ENCODE data around the gene BATF3.

BATF3 gene

DNA sequence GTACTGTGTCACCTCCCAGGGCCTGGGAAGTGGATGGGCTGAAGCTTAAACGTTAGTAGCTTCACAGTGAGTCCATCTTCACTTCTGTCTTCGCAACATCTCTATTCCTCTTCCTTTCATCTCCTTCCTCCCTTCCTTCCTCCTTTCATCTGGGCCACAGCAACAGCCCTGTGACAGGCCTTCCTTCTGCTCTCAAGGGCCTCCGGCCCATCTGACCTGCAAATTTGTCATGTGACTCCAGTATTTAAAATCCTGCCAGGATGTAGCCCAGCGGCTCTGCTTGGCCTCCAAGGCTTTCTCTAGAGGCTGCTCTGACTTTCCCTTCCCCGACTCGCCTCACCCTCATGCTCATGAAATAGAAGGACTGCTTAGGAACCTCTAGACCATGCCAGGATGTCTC lies 10.9 kb upstream of the BATF3 start:
- H3K4me3 ChIP-seq (ENCODE audit: low read depth, low read length), result no peak overlapping the region

DNA sequence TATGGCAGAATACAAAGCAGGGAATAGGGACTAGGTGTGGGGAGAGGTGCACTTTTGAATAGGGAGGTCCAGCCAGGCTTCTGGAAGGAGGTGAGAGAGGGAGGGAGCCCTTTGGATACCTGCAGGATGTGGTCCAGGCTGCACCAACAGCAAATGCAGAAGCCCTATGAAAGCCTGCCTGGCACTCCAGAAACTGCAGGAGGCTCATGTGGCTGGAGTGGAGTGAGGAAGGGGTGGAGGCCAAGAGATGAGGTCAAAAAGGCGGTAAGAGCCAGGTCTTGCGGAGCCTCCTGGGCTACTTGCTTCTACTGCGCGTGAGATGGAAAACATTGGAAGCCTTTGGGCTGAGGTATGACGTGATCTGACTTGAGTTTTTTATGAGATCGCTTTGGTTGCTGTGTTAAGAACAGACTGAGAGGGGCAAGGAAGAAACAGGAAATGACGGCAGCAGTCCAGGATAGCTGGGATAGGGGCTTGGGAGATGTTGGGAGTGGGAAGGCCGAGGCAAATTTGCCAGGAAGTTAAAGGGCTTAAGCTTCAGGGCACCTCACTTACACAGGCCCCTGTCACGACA lies 4.4 kb upstream of the BATF3 start:
- H3K4me3 ChIP-seq (ENCODE audit: low read depth, low read length), result no peak overlapping the region

DNA sequence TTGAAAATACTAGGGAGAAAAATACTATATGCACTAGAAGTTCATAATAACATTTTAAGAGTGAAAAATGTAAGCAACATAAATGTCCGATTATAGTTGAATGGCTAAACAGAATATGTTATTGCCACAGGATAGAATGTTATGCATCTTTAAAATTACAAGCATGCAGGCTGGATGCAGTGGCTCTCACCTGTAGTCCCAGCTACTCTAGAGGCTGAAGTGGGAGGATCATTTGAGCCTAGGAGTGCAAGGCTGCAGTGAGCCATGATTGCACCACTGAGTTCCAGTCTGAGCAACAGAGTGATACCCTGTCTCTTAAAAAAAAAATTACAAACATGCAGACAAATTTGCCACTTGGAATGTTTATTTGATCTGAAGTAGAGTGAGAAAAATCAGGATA lies 3.0 kb upstream of the BATF3 start:
- H3K4me3 ChIP-seq (ENCODE audit: low read depth, low read length), result no peak overlapping the region

DNA sequence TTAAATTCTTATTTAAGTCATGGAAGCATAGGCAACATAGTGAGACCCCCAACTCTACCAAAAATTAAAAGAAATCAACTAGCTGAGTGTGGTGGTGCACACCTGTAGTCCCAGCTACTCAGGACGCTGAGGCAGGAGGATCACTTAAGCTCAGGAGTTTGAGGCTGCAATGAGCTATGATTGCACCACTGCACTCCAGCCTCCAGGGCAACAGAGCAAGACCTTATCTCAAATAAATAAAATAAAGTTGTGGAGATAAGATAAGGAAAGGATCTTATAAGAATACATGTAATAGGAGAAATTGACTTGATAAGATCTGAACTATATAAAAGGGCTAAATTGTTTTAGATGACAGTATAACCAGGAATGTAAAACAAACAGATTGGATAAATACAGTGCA lies 2.3 kb upstream of the BATF3 start:
- no peak overlapping the region for H3K4me3 ChIP-seq (ENCODE audit: low read depth, low read length)

DNA sequence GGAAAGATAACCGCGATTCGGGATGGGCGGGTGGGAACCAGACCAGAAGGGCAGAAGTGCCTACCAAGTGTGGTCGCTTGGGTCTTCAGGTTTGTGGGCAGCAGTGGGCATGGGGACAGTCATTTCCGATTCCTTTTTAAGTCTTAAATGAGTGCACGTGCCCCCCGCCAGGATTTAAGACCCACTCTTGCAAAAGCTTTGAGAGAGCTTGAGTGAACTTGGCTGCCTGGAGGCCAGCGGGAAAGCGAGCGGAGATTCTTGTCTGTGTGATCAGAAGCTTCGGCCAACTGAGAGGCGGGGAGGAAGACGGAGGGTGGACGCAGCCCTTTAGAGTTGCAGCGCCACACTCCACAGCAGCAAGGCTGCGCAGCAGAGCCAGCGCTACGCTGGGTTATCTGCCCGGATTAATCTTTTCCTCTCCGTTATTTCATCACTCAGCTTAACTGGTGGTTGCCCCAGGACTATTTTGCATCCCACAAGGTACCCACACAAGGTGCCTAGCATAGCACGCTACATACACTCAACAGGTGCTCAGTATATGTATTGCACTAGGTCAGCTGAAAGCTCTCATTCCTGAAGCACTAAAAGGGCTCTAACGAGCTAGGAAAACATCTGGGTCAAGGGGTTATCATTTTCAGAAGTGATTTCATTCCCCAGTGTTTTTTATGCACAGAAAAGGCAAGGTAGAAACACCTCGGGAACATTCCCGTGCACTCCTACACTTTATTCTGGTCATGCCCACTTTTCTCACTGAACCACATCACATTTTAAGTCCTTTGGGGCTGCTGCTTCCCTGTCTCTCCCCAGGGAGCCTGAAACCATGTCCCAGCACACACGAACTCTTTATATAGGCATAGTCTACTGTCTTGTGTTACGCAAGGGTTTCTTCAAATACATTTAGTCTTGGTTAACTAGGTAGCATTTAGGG lies 1.5 kb upstream of the BATF3 start:
- no peak overlapping the region for H3K4me3 ChIP-seq (ENCODE audit: low read depth, low read length)

DNA sequence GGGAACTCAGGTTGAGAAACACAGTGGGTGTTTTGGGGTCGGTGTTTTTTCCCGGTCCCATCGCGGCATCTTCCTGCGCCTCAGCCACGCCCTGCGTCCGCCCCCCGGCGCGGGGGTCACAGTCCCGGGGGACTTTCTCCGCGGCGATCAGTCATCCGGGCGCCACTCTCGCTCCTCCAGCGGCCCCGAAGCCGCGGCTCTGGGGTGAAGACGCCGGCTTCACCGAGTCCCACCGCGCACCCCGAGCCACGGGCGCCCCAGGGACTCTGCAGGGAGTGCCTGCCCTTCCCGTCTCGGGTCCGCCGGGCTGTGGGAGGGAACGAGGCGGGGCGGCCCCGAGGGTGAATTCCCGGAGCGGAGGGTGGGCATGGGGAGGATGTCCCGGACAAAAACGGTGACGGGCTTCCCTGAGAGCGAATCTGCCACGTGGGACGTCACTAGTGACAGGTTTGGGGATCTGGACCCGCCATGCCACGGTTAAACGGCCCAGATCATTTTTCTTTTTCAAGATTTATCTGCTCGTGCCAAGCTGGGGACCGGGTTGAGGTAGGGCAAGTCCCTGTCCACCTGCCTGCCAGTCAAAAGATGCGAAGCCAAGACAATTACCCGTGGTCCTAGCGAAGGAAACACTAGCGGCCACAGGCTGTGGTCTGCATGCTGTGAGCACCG lies 717 bp upstream of the BATF3 start:
- H3K4me3 ChIP-seq (ENCODE audit: low read depth, low read length), result peak overlapping the region; percentile 35

DNA sequence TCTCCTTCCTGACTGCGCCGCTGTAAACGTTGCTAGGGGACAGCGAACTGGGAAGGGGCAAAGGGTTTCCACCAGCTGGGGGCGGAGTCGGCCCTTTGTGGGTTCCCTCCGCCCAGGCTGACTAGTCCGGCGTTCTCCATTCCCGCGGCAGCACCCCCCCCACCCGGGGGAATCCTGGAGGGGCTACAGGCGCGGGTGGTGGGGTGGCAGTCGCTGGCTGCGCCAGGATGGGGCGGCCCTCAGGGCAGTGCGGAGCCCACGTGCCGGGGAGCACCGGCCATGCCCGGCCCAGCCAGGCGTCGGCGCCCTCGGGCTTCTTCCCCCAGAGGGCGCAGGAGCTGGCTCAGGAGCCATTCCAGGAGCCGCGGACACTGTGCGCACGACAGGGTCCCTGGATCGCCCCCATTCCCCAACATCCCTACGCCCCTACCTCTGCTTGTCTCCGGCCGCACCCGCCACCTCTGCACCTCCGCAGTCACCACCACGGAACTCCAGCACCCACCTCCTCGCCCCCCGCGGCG lies 476 bp downstream of the BATF3 start:
- H3K4me3 ChIP-seq (ENCODE audit: low read depth, low read length), result peak overlapping the region; percentile 43

DNA sequence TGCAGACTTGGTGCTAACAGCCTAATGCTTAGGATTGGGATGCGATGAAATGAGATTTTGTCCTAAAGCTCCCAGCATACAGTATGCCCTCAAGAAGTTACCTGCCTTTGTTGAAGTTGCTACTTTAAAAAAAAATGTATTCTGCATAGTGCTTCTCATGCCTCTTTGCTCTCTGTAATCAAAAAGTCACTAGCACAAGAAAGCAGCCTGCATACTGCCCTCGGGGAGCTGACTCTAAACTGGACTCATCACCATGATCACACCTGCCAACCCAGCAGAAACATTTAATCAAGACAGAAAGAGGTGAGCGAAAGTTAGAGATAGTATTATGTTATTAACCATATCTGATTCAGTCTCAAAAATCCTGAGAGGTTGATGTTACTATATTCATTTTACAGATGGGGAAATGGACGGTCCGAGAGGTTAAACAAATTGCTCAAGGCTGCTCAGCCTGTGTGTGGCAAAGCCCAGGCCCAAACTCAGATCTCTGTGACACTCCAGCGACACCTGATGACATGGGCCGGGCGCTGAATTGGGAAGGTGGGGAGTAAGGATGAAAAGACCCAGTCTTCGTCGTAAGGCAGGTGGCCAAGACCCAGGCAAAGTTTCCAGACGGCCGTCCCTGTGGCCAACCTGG lies 1.1 kb downstream of the BATF3 start:
- peak overlapping the region; percentile 43 for H3K4me3 ChIP-seq (ENCODE audit: low read depth, low read length)

DNA sequence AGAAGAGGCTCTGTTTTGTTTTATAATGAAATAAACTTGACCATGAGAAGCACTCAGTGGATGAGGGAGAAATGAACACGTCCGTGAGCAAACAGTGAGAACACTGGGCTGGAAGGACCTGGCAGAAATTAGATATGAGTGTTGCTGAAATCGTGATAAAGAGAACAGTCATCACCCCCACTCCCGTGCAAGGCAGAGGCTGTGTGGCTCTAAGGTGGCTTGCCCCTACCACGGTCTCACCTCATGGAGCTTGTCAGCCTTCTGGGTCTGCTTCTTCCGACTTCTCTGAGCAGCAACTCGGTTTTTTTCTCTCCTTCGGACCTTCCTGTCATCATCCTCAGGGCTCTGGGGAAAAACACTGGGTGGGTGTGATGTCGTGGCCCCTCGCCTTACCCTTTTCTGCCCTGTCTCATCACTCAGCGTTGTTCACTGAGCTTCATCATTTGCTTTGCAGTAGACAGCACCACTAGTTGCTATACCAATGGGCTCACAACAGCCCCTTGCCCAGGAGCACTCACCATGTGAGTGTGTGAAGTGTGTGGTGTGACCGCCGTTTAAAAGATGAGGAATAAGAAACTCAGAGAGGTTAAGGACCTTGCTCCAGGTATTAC lies 2.8 kb downstream of the BATF3 start:
- H3K4me3 ChIP-seq (ENCODE audit: low read depth, low read length), result no peak overlapping the region

DNA sequence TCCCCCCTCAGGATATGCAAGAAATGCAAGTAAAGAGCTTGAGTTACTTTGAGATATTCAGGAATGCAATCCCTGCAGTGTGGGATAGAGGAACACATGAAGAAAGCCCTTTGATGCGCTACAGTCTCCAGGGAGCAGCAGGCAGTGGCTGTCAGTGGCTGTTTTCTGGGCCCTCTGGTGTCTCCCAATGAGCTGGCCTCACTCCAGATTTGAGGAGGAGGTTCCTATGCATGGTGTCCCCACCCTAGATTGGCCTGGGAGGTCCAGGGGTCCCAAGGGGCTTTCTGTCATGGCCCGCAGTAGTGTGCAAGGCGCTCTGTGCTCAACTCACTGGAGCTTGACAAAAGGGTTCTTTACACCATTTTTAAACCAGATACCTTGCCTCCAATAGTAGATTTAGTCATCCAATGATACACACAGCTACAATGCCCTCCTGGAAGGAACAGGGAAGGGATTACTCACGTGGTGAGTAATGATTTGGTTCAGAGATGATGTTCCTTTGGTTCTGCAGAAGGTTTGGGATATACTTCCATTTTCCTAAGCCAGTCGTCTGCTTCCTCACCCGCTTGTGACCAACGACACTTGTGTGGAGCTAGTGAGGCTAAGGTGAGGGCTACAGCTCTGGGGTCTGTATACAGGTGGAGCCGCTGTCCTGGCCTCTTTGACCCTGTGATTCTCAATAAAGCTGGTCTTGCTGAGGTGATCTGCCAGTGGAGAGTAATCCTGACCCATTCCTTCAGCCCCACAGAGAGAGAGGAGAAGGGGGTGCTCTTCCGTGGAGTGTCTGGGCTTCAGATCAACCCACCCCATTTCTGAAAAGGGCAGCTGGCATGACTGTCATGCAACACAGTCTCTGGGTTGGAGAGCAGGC lies 6.6 kb downstream of the BATF3 start:
- no peak overlapping the region for H3K4me3 ChIP-seq (ENCODE audit: low read depth, low read length)

DNA sequence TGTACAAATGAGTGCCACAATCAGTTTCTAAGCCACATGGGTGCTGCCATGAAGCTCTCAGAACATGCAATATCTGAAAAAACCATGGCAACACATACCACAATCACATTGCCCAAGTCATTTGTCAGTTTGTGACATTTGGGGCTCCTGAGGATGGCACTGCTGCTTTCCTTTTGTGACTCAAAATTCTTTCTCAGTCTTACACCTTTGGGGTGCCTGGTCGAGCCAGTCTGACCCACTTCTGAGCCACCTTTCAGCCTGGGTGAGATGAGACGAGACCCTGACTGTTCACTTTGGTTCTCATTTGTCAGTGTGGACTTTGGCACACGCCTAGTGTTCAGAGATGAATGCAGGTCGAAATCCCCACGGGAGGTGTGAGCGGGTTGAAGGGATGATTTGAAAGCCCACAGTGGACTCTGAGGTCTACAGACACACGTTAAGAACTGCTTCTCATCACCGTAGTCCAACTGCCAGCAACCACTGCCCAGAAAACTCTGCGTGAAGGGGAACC lies 8.0 kb downstream of the BATF3 start:
- no peak overlapping the region for H3K4me3 ChIP-seq (ENCODE audit: low read depth, low read length)

DNA sequence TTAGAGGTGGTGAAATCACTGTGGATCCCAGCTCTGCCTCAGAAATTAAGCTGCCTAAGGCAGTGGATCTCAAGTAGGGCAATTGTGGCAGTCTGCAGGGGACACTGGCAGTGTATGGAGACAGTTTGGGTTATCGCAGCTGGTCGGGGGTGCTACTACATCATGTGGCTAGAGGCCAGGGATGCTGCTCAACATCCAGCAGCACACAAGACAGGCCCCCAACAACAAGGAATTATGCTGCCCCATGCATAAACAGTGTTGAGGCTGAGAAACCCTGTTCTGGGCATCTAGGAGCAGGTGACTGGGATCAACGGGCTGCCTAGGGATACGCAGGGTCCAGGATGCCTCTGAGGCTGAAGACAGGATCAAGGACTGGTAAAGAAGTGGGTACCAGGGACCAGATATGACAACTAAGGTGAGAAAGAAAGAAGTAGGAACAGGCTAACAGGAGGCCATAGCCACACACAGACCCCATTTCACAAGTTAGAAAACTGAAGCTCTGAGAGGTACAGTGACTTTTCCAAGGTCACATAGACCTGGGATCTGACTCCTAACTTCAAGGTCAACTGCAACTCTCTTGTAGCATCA lies 8.7 kb downstream of the BATF3 start:
- no peak overlapping the region for H3K4me3 ChIP-seq (ENCODE audit: low read depth, low read length)

DNA sequence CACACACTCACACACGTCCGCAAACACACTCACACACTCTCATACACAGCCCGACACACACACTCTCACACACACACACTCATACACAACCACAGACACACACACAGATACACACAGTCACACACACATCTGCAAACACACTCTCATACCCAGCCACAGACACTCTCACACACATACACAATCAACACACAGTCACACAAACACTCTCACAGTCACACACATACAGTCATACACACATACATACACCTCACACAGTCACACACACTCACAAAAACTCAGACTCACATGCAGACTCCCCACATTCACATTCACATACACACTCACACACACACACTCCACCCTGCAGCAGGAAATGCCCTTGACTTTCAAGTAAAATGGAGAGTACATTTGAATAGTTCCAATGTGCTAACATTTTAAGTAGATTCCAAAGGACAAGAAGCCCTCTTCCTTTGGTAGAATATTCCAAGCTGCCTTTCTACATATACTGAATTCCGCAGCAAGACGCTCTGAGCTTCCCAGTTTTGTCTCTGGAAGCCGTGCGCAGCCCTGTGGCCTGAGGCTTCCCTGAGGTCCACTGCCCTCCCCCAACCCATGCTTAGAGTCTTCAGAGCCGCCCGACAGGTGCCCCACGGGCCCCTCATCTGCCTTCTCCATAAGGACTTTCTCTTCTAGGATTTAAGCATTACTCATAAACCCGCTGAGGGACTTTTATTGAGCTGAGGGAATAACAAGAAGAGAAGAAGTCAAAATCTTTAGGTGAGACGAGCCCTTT lies 9.7 kb downstream of the BATF3 start:
- H3K4me3 ChIP-seq (ENCODE audit: low read depth, low read length), result no peak overlapping the region

DNA sequence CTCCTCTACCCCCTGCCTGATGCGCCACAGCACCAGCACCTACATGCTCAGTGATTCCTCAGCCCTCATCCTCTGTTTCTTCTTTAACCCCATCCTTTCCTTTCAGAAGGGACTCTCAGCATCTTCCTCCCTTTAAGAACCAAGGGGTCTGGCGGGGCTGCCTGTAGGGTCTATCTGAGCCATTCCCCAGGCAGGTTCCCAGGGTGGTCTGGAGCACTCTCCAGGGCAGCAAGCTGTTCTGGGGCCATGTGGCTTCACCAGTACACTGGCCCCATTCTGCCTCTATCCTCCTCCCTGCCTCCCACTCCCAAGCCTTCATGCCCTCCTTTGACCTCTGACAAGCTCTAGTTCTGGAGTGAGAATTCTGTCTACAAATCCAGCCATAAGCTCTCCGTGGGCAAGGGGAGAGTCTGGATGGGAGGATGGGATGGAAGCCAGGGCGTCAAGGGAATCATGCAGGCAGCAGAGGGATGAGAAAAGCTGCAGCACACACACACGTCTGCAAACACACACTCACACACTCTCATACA lies 10.4 kb downstream of the BATF3 start:
- no peak overlapping the region for H3K4me3 ChIP-seq (ENCODE audit: low read depth, low read length)

DNA sequence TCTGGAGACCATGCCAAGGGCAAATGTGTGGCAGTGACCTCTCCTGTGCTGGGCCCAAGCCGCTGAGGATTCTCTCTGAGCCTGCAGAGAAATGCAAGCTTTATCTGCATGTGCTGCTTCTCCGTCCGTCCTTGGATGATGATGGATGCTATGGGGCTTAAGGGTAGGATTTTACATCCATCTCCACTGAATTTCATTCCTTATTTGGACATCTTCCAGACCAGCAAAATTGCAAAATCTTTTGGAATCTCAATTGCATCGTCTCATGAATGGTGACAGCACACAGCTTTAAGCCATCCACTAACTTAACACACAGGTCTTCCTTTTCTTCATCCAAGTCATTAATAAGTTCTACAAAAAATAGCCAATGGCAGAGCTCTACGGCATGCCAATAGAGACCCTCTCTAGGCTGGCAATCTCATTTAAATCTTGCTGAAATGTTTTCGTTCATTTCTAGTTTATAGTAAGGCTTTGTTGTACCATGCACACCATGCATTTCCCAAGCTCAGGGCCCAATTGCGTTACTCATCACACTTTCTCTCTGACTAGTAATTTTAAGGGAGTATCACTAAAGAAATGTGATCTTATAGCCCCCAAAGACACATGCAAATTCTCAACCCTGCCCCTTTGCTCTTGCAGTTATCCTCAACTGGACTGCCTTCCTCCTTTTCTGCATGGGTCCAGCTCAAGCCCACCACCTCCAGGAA lies 11.1 kb downstream of the BATF3 start:
- no peak overlapping the region for H3K4me3 ChIP-seq (ENCODE audit: low read depth, low read length)

DNA sequence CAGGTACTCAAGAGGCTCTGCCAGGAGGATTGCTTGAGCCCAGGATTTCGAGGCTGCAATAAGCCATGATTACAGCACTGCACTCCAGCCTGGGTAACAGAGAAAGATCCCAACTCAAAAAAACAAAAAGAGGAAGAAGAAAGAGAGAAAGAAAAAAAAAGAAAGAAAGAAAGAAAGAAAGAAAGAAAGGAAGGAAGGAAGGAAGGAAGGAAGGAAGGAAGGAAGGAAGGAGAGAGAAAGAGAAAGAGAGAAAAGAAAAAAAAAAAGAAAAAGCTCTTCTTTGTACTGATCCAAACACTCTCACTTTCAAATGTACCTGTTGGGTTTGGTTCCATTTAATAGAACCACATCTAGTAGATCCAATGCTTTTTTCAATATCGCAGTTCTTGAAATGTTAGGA lies 11.8 kb downstream of the BATF3 start:
- H3K4me3 ChIP-seq (ENCODE audit: low read depth, low read length), result no peak overlapping the region

DNA sequence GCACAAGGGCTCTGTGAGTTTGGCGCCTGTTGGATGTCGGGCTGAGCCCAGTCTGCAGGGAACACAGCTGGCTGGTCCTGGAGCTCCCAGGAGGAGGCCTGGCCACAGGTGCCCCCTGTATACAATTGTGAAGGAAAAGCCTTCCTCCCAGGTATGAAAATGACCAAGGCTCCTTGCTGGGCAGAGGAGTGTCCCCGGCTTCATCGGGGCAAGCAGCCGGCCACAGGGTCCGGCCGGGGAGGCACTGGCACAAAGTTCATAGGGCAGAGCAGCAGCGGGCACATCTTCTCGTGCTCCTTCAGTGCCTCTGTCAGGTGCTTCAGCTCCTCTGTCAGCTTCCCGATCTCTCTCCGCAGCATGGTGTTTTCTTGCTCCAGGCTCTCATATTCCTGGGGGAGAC lies 13.0 kb downstream of the BATF3 start:
- H3K4me3 ChIP-seq (ENCODE audit: low read depth, low read length), result no peak overlapping the region

DNA sequence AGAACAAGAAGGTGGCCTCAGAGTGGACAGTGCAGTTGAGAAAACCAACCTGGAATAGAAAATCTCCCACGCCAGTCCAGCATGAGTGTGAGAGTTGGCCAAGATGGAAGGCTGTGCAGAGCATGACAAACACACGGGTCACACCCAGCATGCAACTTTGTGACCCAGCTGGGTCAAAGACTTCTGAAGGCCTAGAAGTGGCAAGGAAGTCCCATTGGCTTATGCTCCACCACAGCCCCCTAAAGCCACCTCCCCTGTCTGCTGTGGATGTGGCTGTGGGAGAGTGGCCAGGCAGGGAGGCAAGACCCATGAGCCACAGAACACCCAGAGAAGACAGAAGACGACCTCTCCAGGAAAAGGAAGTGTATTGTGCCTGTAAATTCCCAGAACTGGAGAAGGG lies 13.6 kb downstream of the BATF3 start:
- no peak overlapping the region for H3K4me3 ChIP-seq (ENCODE audit: low read depth, low read length)

Data from iPS-11a (cell line).